Measurements from ENCODE around the gene DOCK4. TPM values are rescaled to one million over a fixed set of nuclear protein-coding genes. Genes with fewer than 3 reads are reported as not detected.

Gene DOCK4
- total RNA-seq, 2 experiments from 2014 or later = 0.64 to 0.87 TPM

GRCh38 chr7:111860248-111860647, 346.0 kb downstream of the DOCK4 start:
- H3K4me3 Mint-ChIP-seq = no peak overlapping the region
- H3K27ac Mint-ChIP-seq = no peak overlapping the region
- no peaks in the 10 kb centered on the region for H3K9me3 Mint-ChIP-seq (ENCODE audit: low read depth)
- H3K36me3 Mint-ChIP-seq = no peaks in the 10 kb centered on the region
- ATAC-seq (no peak), DNase-seq (no peak)
- CTCF ChIA-PET = no interaction called here
- H3K4me1 Mint-ChIP-seq = peaks cover 7% of the 10 kb centered on the region
- H3K27me3 Mint-ChIP-seq = peaks cover 5% of the 10 kb centered on the region

GRCh38 chr7:111858331-111858730, 347.9 kb downstream of the DOCK4 start:
- no peak overlapping the region for H3K27ac Mint-ChIP-seq
- no peak for DNase-seq
- no peaks in the 10 kb centered on the region for H3K36me3 Mint-ChIP-seq
- CTCF ChIA-PET = no interaction called here
- H3K9me3 Mint-ChIP-seq (ENCODE audit: low read depth) = no peaks in the 10 kb centered on the region
- no peak overlapping the region for H3K4me3 Mint-ChIP-seq
- H3K4me1 Mint-ChIP-seq = peaks cover 7% of the 10 kb centered on the region
- no peak for ATAC-seq
- peaks cover 5% of the 10 kb centered on the region for H3K27me3 Mint-ChIP-seq

- Mint-ChIP-seq H3K27ac (no peak overlapping the region), H3K27me3 (peaks cover 5% of the 10 kb centered on the region), H3K36me3 (no peaks in the 10 kb centered on the region), H3K4me3 (no peak overlapping the region), H3K4me1 (peaks cover 7% of the 10 kb centered on the region), H3K9me3 (ENCODE audit: low read depth) (no peaks in the 10 kb centered on the region)
- ATAC-seq = no peak
- CTCF ChIA-PET = no interaction called here
- no peak for DNase-seq
These were observed 350.4 kb downstream of the DOCK4 start for GRCh38 chr7:111855842-111856227.

GRCh38 chr7:111855161-111855841, 350.9 kb downstream of the DOCK4 start:
- no peak for DNase-seq
- Mint-ChIP-seq H3K4me1 (peaks cover 4% of the 10 kb centered on the region), H3K4me3 (no peak overlapping the region), H3K27ac (no peak overlapping the region), H3K9me3 (ENCODE audit: low read depth) (no peaks in the 10 kb centered on the region), H3K36me3 (no peaks in the 10 kb centered on the region), H3K27me3 (peaks cover 5% of the 10 kb centered on the region)
- no peak for ATAC-seq
- CTCF ChIA-PET = interaction anchor here (1.1 kb wide), 1 partner anchor 116 kb away, joined by 3 read pairs; no protein-coding TSS in a partner anchor

GRCh38 chr7:111853201-111853990, 352.8 kb downstream of the DOCK4 start:
- Mint-ChIP-seq H3K4me1 (no peaks in the 10 kb centered on the region), H3K27ac (no peak overlapping the region), H3K27me3 (peaks cover 5% of the 10 kb centered on the region), H3K9me3 (ENCODE audit: low read depth) (no peaks in the 10 kb centered on the region), H3K4me3 (no peak overlapping the region), H3K36me3 (no peaks in the 10 kb centered on the region)
- ATAC-seq = no peak
- DNase-seq = no peak
- CTCF ChIA-PET = interaction anchor here (0.6 kb wide), 1 partner anchor 315 kb away, joined by 3 read pairs; no protein-coding TSS in a partner anchor

- CTCF ChIA-PET = no interaction called here
- ATAC-seq (no peak), DNase-seq (no peak)
- H3K27me3 Mint-ChIP-seq = peaks cover 7% of the 10 kb centered on the region
- H3K9me3 Mint-ChIP-seq (ENCODE audit: low read depth) = no peaks in the 10 kb centered on the region
- H3K27ac Mint-ChIP-seq = no peak overlapping the region
- H3K4me1 Mint-ChIP-seq = no peaks in the 10 kb centered on the region
- H3K4me3 Mint-ChIP-seq = no peak overlapping the region
- H3K36me3 Mint-ChIP-seq = no peaks in the 10 kb centered on the region
These were observed 354.1 kb downstream of the DOCK4 start for GRCh38 chr7:111852081-111852480.

- ATAC-seq (no peak), DNase-seq (no peak)
- H3K27me3 Mint-ChIP-seq = peaks cover 2% of the 10 kb centered on the region
- H3K9me3 Mint-ChIP-seq (ENCODE audit: low read depth) = no peaks in the 10 kb centered on the region
- no peaks in the 10 kb centered on the region for H3K36me3 Mint-ChIP-seq
- CTCF ChIA-PET = no interaction called here
- H3K27ac Mint-ChIP-seq = no peak overlapping the region
- H3K4me1 Mint-ChIP-seq = no peaks in the 10 kb centered on the region
- H3K4me3 Mint-ChIP-seq = no peak overlapping the region
These were observed 359.3 kb downstream of the DOCK4 start for GRCh38 chr7:111846898-111847297.

- Mint-ChIP-seq H3K9me3 (ENCODE audit: low read depth) (no peaks in the 10 kb centered on the region), H3K36me3 (no peaks in the 10 kb centered on the region), H3K4me3 (no peak overlapping the region), H3K27me3 (peaks cover 2% of the 10 kb centered on the region), H3K27ac (no peak overlapping the region), H3K4me1 (no peaks in the 10 kb centered on the region)
- CTCF ChIA-PET = no interaction called here
- no peak for ATAC-seq
- no peak for DNase-seq
These were observed 360.3 kb downstream of the DOCK4 start for GRCh38 chr7:111845853-111846252.

GRCh38 chr7:111844904-111845671, 361.1 kb downstream of the DOCK4 start:
- Mint-ChIP-seq H3K4me1 (no peaks in the 10 kb centered on the region), H3K27me3 (peaks cover 2% of the 10 kb centered on the region), H3K9me3 (ENCODE audit: low read depth) (no peaks in the 10 kb centered on the region), H3K4me3 (no peak overlapping the region), H3K36me3 (no peaks in the 10 kb centered on the region), H3K27ac (no peak overlapping the region)
- no peak for DNase-seq
- ATAC-seq = no peak
- CTCF ChIA-PET = no interaction called here

- ATAC-seq (no peak), DNase-seq (no peak)
- no peak overlapping the region for H3K4me3 Mint-ChIP-seq
- H3K9me3 Mint-ChIP-seq (ENCODE audit: low read depth) = no peaks in the 10 kb centered on the region
- H3K36me3 Mint-ChIP-seq = no peaks in the 10 kb centered on the region
- no peak overlapping the region for H3K27ac Mint-ChIP-seq
- peaks cover under 1% of the 10 kb centered on the region for H3K27me3 Mint-ChIP-seq
- H3K4me1 Mint-ChIP-seq = no peaks in the 10 kb centered on the region
- CTCF ChIA-PET = no interaction called here
These were observed 363.7 kb downstream of the DOCK4 start for GRCh38 chr7:111842491-111842890.

GRCh38 chr7:111841596-111842205, 364.5 kb downstream of the DOCK4 start:
- Mint-ChIP-seq H3K36me3 (no peaks in the 10 kb centered on the region), H3K27ac (no peak overlapping the region), H3K4me1 (no peaks in the 10 kb centered on the region), H3K4me3 (no peak overlapping the region), H3K9me3 (ENCODE audit: low read depth) (no peaks in the 10 kb centered on the region), H3K27me3 (peaks cover under 1% of the 10 kb centered on the region)
- ATAC-seq (no peak), DNase-seq (no peak)
- CTCF ChIA-PET = no interaction called here

GRCh38 chr7:111840528-111840927, 365.7 kb downstream of the DOCK4 start:
- Mint-ChIP-seq H3K4me1 (no peaks in the 10 kb centered on the region), H3K36me3 (no peaks in the 10 kb centered on the region), H3K4me3 (no peak overlapping the region), H3K27ac (no peak overlapping the region), H3K9me3 (ENCODE audit: low read depth) (no peaks in the 10 kb centered on the region), H3K27me3 (peaks cover 5% of the 10 kb centered on the region)
- ATAC-seq (no peak), DNase-seq (no peak)
- CTCF ChIA-PET = no interaction called here

GRCh38 chr7:111839261-111839660, 366.9 kb downstream of the DOCK4 start:
- ATAC-seq (no peak), DNase-seq (no peak)
- H3K36me3 Mint-ChIP-seq = no peaks in the 10 kb centered on the region
- CTCF ChIA-PET = no interaction called here
- H3K9me3 Mint-ChIP-seq (ENCODE audit: low read depth) = no peaks in the 10 kb centered on the region
- no peak overlapping the region for H3K27ac Mint-ChIP-seq
- no peak overlapping the region for H3K4me3 Mint-ChIP-seq
- no peaks in the 10 kb centered on the region for H3K4me1 Mint-ChIP-seq
- peaks cover 5% of the 10 kb centered on the region for H3K27me3 Mint-ChIP-seq
